NCI-H1417 treated with DMSO at 0.1 percent for 48 hours (cell line): ENCODE results near the gene PIP.
"Not testable (repeated sequence)": the region's sequence is repeated elsewhere in the genome, so short reads cannot be mapped to it uniquely, and the experiment has no call there.

Source experiments
- DNase-seq: peaks from one replicate; lab custom pipeline; 2025; lab: John Stamatoyannopoulos, UW

The PIP gene

GRCh38 chr7:143177374-143178119, 45.7 kb downstream of the PIP start:
- DNase-seq: no peak

DNA sequence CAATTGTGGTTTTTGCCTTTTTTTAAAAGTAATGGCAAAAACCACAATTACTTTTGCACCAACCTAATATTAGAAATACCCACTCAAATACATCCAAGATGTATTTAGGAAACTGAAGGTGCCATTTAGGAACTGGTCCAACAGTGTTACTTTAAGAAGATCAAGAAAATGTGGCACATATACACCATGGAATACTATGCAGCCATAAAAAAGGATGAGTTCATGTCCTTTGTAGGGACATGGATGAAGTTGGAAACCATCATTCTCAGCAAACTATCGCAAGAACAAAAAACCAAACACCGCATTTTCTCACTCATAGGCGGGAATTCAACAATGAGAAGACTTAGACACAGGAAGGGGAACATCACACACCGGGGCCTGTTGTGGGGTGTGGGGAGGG, 48.9 kb downstream of the PIP start:
- not testable (repeated sequence) for DNase-seq

- DNase-seq: no peak
Measured at GRCh38 chr7:143181349-143181748, 49.5 kb downstream of the PIP start.

GRCh38 chr7:143183024-143183423, 51.1 kb downstream of the PIP start, which contains the start of gene TAS2R39:
TSS of gene TAS2R39 (plus strand) at chr7:143183419. CDS start at chr7:143183419, 0 bp downstream.
- no peak for DNase-seq

- DNase-seq: no peak
Measured at GRCh38 chr7:143185551-143185950, 53.7 kb downstream of the PIP start.

GRCh38 chr7:143188994-143189393, 57.1 kb downstream of the PIP start:
- no peak for DNase-seq
